NCI-H1694 treated with DMSO at 0.1 percent for 48 hours (cell line): ENCODE measurements around the gene CSNK1E.

Source experiments
- DNase-seq: peaks from one replicate; lab custom pipeline; 2025; lab: John Stamatoyannopoulos, UW

The CSNK1E gene

GRCh38 chr22:38249803-38250642 lies 67.2 kb downstream of the CSNK1E start:
- no peak for DNase-seq

DNA sequence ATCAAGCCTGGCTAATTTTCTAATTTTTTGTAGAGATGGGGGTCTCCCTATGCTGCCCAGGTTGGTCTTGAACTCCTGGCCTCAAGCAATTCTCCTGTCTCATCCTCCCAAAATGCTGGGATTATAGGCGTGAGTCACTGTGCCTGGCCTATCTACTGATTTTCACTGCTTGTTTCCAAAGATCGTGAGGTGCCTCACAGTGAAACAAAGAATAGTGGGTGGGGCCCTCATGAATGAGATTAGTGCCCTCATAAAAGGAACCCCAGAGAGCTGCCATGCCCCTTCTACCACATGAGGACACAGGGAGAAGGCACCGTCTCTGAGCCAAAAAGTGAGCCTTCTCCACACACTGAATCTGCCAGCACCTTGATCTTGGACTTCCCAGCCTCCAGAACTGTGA lies 67.9 kb downstream of the CSNK1E start:
- no peak for DNase-seq

DNA sequence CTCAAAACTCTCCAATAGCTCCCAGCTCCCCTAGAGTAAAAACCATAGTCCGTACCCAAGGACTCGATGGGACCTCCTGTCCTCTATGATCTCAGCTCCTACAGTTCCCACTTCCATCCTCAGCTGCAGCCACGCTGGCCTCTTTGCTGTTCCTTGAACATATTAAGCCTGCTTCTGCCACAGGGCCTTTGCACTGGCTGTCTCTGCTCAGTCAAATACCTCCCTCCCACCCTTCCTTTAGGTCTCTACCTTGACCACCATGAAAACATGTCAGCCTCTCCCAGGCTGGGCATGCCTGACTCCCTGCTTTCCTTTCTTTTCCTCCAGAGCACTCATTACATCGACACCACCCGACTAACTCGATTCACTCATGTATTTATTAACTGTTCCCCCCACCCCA lies 69.0 kb downstream of the CSNK1E start:
- DNase-seq = no peak

DNA sequence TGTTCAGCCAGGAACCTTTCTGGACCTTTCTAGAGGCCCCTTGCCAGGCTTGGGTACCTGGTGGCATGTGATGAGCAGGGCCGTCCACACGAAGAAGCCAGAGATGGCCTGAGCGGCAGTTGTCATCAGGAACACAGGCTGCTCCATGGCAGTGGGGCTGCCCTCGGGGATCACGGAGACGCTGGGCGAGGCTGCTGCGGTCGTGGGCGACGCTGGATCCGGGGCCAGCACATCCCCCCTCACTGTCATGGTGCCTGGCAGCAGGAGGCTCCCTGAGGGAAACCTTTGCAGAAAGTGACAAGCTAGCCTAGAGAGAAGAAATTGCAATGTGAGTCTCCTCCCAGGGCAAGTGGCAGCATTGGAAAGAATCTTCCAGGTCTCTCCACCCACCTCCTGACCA lies 69.5 kb downstream of the CSNK1E start:
- no peak for DNase-seq

DNA sequence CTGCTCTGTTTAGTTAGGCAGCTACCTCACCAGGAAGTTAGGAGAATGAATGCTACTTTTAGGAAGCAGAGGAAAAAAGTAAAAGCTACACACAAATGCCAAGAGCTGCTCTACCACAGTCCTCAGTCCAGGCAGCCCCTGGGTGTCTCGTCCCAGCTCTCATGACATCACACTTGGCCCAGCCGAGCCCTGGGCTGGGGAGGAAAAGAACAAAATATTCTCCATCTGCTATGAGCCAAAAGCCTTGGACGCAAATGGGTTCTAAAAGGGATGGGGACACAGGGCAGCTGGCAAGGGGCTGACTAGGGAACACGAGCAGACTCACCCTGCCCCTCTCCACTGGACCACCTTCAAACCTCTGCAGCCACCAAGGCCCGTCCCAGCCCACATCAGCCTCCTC lies 70.5 kb downstream of the CSNK1E start:
- DNase-seq = no peak

GRCh38 chr22:38246046-38246658 lies 71.1 kb downstream of the CSNK1E start:
- no peak for DNase-seq

DNA sequence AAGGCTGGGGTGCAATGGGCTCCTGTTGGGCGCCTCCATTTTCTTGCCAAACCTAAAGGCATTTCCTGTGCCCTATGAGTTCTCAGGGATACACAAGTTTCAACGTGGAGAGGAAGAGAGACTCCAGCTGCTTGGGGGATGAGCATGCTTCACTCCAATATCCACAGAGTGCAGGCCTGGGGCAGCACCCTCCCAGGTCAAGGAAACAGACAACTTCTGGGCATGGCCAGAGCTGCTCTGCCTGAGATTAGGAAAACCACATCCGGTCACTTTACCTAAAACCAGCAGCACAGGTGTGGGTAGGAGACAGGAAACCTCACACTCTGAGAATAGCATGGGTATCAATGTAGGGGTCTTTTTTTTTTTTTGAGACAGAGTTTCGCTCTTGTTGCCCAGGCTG lies 73.1 kb downstream of the CSNK1E start:
- DNase-seq = no peak

DNA sequence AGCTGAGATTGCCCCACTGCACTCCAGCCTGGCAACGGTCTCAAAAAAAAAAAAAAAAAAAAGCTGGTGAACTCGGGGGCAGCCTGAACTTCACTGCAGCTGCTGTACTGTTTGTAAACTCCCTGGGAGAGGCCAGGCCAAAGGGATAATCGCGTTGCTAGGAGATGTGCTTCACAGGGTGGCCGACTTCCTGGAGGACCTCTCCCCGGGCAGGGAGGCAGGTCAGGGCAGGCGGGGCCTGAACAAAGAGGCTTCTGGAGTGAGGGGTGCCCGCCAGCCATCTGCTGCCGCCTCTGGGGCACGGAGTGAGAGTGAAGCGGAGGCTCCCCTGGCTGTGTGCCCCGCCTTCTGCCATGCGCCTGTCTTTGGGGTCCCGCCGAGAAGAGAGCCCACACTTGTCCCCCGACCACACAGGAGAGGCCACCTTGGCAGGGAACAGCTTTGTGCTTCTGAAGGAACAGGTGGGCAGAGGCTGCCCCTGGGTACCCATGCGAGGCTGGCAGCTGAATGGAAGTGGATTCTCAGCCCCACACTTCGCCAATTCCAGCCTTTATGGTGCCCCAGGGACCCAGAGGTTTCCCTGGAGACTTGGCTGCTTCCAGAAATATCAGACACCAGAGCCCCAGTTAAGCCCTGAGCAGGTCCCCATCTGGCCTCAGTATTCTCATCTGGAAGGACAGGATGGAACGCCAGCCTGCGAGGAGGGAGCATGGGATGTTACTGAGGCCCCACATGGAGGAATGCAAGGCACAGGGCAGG lies 74.0 kb downstream of the CSNK1E start:
- peak; percentile 86 for DNase-seq

DNA sequence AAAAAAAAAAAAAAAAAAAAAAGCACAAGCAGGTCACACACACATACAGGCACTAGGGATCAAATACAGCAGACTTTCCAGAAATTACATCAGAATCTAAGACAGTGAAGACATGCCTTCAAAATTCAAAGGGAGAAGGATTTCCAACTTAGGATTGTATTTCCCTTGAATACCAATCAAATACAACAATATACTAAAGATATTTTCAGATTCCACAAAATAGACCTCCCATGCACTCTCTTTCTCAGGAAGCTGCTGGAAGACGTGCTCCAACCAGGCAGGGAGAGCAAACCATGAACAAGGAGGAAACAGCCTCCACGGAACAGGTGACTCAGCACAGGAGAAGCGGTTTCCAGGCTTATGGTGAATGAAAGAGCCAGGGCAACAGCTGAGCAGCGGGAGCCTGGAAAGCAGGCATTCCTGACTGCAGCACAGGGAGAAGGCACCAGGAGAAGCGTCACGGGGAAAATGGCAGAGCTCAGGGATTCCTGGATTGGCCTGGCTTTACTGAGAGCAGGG lies 76.4 kb downstream of the CSNK1E start:
- DNase-seq = no peak
